HTR-8/SVneo (cell line): ENCODE results near the gene RANBP3.
"Not testable (repeated sequence)": the region's sequence is repeated elsewhere in the genome, so short reads cannot be mapped to it uniquely, and the experiment has no call there.

ENCODE experiments used
- DNase-seq: peaks from one replicate; pipeline ENCODE4 v3.0.0; 2011; ENCODE audit warnings: low spot score, mixed read lengths; ENCODE audit not compliant: insufficient read length
- FAIRE-seq: peaks from 2 replicates; lab custom pipeline; 2011; peaks lifted over from hg19 to GRCh38; lab: Jason Lieb, UNC

The RANBP3 gene

DNA sequence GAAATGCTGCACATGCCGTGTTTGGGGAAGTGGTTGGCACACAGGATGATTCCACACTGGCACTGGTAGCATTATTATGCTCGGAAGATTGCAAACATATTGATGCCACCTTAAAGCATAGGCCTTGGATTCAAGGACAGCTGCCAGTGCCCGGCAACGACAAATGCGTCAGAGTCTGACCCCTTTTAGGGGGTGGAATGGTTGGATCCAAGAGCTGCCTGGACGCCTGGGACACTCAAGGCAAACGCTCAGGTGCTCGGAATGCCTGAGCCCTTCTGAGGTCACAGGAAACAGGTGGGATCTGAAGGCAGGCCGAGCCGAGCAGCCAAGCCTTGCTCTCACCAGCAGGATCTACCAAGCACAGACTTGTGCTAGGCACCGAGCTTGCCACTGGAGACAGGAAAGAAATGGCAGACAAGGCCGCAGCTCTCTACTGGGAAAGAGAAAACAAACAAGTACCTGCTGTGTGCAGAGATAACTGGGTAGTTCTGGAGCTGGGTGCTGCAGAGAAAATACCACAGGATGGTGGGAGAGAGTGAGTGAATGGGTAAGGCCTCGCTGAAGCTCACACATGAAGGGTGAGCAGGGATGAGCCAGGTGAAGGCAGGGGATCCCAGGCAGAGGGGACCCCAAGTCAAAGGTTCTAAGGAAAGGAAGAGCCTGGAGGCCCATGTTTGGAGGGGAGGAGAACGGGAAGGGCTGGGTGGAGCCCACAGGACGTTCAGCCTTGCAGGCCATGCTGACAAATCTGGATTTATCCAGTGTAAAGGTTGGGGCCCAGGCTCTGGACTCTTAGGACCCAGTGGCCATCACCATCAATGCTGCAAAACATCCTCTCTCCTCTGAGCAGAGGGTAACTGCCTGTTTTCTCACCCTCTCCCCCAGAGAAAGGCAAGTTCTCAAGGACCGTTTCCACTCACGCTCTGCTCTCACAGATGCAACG lies 9.2 kb downstream of the RANBP3 start:
- no peak for FAIRE-seq

DNA sequence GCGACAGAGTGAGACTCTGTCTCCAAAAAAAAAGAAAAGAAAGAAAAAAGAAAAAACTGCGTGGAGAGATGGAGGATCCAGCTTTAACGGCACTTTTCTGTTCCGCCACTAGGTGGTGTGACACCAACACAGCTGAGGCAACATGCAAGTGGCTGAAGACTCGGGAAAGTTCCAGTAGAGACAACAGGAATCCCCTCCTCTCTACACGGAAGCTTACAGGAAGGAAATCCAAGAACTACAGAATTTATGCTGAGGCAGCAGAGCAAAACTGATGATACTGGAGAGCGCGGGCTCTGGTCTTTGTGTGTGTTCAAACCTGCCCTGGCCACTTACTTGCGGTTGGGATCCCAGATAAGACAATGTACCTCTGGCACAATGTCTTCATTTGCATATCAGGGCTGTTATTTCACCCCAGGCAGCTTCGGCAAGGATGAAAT lies 9.9 kb downstream of the RANBP3 start:
- peak; percentile 78 for DNase-seq
- FAIRE-seq: peak; percentile 31

More for the DNA sequence above, 9.2 kb downstream of the RANBP3 start:
- DNase-seq: no peak

DNA sequence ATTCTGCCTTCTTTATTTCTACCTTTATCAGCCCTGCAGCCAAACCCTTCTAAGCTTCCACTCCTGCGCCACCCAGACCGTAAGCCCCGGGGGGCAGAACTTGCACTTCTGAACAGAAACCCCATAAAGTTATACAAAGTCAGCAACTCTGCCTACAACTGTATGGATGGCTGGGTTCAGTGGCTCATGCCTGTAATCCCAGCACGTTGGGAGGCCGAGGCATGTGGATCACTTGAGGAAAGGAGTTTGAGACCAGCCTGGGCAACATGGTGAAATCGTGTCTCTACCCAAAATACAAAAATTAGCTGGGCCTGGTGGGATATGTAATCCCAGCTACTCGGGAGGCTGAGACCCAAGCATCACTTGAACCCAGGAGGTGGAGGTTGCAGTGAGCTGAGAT lies 10.4 kb downstream of the RANBP3 start:
- no peak for FAIRE-seq
- DNase-seq: no peak

DNA sequence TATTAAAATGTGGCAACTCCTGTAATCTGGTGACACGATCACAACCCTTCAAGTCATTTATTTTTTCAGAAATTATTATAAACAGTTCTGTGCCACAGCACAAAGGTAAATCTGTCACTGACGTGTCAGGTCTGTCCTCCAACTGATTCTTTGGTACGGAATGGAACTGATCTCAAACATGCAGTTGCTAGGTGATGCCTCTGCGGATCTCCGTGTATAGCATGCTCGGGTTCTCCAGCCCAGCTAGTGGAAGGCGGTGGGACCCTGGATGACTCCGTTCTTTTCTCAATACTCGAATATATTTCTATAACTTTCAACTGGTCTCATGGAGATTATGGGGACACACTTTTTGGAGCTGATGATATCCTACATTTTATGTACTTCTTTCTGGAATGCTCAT lies 11.0 kb downstream of the RANBP3 start:
- FAIRE-seq: no peak
- no peak for DNase-seq

DNA sequence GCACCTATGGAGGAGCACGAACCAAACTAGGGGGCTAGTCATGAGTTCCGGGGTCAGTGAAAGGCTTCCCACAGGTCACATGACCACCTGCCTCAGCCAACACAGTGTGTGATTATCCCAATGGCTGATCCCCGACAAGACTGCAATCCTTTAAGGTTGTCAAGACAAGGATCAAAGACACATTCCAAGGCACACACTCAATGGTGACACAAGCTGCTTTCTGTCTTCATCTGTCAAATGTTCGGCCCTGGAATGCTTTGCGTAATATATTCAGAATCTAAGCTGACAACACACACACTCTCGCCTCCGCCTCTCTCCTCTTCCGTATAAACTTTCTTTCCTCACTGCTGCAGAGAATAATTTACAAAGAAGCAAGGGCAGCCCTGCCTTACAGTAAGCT lies 11.7 kb downstream of the RANBP3 start:
- FAIRE-seq: no peak

DNA sequence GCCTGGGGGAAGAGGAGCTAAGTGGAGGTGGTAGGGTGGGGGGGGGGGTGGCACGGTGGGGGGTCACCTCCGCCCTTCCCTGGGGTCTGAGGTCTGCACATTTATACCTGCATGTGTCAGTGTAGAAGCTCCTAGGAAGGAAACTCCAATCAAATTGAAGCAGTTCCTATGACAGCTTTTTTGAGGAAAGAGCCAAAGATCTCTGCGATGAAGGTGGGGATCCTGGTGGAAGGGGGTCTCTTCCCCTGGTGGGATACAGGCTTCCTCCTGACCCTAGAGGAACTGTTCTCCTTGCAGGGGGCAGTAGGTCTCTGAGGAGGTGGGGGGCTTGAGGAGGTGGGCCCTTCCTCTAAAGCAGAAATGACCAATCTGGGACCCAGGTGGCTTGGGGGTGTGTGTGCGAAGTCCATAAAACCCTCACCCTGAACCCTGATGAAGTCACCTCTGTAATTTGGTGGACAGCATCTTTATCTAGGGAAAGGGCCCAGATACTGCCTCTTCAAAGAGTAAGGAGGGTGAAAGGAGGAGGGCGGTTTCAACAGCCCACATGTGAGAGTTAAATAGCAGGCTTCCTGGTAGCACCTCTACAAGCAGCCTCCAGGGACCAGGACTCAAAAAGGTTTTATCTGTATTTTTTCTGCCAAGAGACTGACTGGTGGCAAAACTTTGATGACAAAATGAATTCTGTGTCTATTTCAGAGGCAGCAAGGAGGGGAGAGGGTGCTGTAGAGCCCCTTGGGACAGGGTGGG lies 12.9 kb downstream of the RANBP3 start:
- no peak for DNase-seq
- no peak for FAIRE-seq

More for the DNA sequence above, 11.7 kb downstream of the RANBP3 start:
- no peak for DNase-seq

DNA sequence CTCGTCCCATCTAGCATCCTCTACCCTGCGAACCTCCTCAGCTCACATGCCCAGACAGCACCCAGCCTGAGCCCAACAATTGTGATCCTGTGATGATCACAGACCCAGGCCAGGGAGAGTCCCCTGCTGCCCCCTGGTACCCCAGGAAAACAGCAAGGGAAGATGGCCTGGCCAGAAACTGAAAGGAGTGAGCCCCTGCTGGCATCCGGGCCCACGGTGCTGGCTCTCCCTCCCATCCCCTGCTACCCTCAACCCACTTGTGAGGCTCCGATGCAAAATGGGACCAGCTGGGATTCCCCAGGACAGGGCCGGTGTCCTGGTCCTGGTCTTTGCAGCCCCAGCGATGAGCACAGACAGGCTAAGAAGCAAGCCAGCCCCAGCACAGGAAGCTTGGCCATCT lies 14.1 kb downstream of the RANBP3 start:
- FAIRE-seq: no peak
- DNase-seq: no peak

DNA sequence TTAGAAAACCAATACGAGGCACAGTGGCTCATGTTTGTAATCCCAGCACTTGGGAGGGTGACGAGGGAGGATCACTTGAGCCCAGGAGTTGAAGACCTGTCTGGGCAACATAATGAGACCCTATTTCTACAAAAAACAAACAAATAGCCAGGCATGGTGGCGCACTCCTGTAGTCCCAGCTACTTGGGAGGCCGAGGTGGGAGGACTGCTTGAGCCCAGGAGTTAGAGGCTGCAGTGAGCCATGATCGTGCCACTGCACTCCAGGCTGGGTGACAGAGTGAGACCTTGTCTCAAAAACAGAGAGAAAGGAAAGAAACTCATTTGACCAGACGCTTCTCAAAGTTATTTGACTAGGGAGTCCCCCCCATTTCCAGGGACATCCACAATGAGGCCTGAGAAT lies 14.7 kb downstream of the RANBP3 start:
- not testable (repeated sequence) for FAIRE-seq, DNase-seq

DNA sequence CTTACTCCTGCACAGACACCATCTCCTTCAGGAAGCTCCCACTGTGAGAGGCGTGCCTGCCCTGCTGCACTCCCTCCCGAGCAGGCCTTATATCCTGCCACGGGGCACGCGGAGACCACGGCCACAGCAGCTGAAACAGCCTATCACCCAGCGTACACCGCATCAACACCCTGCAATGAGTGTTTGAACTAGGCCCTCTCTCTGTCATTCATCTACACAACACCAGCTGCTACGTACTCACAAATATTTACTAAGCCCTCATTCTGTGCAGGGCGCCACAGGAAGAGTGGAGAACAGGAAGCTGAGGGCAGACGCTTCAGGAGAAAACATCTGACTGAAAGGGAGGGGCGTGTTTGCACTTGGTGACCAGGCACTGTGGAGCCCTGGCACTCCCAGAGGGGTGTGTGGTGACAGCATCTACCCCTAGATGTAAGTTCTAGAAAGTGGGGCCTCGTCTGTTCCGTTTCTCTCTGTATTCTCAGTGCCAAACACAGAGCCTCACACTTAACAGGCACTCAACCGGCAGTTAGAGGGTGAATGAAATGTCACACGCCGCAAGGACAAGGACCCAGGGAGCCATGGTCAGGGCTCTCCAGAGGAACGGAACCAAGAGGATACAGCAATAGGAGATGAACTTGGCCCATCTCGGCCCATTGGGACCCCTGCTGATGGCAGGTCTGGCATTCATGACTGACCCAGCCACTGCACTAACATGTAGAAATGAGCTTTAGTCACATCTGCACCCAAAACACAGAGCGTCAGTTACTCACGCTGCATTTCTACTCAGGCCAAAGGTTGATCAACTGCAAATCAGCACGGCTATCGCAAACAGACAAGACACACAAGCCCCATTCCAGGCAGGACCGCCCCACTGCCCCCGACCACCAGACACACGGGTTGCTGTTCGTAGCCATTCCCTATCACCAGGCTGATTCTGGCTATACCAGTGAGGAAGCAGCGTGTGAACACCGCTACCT lies 15.7 kb downstream of the RANBP3 start:
- DNase-seq (no peak), FAIRE-seq (no peak)

DNA sequence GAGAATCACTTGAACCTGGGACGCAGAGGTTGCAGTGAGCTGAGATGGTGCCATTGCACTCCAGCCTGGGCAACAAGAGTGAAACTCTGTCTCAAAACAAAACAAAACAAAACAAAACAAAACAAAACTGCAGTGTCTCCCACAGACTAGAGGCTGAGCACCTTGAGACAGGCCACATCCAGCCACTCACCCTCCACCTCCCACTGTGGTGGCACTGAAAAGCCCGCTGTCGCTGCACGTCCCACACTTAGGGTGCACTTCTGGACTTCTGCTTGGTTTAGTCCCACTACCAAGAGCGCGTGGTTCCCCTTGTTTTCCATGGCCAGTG lies 16.3 kb downstream of the RANBP3 start:
- DNase-seq, FAIRE-seq: not testable (repeated sequence)

DNA sequence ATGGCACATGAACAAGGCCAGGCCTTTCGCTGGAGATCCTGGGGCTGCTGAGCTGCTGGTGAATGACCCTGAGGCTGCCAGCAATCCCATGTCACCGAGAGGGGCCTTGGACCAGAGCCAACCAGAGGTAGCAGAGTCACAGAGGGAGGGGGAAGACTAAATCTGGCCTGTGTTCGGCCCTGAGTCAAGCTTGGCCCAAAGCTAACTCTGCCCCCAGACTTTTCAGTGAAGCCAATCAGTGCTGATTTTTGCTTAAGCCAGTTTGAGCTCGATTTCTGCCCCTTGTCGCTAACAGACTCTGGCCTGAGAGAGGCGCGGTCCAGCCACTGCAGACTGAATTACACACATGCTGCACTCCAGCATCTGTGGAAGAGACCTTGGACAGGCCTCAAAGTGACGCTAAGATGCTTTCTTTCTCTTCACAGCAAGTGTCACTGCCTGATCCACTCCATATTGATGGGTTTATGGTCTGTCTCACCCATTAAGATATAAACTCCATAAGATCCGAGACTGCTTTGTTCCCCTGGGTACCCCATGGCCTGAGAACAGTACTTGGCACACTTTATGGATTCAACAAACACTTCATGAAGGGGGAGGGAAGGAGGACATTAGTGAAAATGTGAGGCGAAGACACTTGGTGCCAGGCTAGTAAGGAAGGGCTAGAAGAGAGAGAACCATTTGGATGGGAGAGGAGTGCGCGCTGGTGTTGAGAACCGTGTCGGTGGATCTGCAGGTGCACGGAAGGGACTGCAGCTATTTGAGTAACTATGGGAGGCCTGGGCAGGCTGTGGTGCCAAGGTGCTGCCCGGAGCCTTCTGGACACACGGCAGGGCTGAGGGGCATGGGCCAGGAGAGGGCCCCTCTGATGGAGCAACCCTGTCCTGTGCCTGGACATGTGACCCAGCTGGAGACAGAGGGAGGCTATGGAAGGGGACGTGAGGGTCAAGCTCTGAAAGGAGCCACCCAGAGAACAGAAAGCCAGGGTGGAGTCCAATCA lies 17.6 kb downstream of the RANBP3 start:
- FAIRE-seq (no peak), DNase-seq (no peak)

DNA sequence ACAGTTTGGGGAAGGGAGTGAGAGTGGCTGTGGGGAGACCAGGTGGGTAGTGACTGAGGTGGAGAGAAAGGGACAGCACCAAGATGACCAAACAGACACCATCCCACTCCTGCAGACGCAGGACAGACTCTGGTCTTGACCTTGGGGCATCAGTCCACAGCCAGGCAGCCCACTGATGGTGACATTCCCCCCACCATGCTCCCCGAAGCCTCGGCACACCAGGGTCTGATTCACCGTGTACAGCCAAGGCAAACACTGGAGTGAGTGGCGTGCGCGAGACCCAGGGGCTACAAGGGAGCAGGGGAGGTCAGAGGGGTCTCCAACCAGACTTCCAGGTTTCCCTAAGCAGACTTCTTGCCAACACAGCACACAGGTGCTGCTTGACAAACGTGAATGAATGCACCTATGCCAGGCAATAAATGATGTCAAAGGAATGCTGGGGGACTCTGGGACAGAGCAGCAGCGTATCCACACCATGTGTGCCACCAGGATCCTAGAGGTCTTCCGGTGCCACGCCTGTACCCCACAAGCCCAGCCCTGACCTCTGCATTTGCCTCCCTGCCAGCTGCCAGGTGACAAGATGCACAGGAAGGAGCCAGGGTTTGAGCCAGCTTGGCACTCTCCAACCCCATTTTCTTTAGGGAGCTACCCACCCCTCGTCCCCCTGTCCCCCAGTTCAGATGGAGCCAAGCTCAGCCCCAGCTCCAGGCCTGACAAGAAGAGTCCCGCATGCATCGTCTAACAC lies 18.5 kb downstream of the RANBP3 start:
- FAIRE-seq (no peak), DNase-seq (no peak)

DNA sequence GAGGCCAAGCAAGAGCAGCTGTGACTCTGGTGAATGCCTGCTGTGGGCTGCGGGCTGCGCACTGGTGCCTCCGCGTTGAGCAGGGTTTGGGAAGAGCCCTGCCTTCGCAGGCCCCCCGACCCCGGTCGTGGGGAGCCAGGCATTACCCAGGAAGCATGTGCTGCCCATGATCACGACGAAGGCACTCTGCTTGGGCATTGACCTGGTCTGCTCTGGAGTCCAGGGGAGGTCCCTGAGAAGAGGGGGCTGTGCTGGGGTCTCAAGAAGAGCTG lies 19.2 kb downstream of the RANBP3 start:
- DNase-seq (no peak), FAIRE-seq (no peak)

DNA sequence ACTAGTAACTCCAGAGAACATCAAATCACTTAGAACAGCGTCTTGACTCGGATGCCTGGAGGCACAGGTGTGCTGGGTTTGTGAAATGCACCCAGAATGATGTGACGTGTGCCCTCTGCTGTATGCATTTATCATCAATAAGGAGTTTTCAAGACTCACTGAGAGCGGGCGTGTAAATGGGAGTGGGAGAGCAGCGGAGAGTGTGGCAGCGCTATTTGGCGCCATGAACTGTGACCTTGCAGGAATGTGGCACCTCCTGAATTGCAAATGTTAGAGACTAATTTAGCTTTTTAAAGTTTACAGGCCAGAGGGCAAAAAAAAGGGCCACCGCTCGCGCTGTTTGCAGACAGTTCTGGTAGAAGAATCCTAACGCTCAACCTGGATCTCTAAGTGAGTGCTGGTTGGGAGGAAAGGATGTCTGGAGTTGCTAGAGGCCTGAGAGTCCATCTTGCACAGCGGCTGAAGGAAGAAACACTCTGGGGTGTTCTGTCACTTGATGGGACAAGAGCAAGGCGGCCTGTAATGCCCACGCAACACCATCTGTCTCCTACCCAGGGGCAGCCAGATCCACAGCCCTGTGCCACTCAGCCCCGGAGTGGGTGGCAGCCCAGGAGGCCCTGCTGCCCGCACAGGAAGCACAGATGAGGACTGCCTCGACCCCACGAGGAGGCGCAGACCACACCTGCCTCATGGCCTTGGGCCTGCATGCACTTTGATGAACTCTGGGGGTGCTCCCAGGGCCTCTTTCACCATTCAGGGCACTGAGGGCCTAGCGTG lies 19.7 kb downstream of the RANBP3 start:
- DNase-seq (no peak), FAIRE-seq (no peak)

DNA sequence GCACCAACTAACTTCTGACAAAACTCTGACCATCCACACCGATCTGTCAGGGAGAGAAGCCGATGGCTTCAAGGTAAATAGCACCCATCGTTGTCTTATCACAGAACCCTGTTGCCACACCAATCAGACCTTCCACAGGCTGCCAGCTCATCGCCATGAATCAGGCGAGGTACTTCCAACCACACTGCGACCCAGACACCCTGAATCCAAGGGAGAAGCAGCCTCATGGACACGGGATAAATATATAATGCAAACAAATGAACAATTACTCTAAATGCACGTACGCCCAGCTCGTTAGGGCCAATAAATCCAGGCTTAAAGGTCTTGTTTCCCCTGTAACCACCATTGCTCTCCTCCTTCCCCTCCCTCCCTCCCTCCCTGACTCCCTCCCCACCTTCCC lies 20.8 kb downstream of the RANBP3 start:
- no peak for DNase-seq

DNA sequence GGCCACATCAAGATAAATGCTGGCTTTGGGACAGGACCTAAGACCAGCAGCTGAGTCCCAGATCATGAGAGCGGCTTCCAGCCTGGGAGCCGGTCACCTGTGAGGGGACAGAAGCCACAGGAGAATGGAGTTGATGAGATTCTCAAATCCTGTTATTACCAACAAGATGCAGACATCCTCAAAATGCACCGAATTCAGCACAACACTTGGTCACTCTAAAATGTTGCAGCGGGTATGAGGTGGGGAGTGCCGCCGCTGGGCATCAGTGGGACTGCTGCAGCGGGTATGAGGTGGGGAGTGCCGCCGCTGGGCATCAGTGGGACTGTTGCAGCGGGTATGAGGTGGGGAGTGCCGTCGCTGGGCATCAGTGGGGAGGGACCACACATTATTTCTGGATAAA lies 21.2 kb downstream of the RANBP3 start:
- FAIRE-seq (no peak), DNase-seq (no peak)

More for the DNA sequence above, 20.8 kb downstream of the RANBP3 start:
- FAIRE-seq: no peak

DNA sequence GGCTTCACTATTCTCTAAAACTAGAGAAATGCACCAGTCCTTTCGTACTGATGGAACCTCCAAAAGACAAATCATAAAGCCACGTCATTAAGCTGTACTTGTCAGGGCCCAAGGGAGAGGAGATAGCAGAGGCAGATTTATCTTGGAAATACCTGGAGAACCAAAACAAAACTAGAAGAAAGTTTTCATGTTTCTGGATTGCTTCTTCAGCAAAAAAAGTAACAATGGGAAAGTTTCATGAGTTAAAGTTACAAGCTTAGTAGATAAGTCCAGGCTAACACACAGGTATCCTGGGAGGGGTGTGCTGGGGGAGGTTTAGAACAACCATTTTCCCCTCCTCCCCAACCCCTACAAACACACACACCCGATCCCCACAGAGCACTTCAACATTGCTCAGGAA lies 21.6 kb downstream of the RANBP3 start:
- DNase-seq (no peak), FAIRE-seq (no peak)

DNA sequence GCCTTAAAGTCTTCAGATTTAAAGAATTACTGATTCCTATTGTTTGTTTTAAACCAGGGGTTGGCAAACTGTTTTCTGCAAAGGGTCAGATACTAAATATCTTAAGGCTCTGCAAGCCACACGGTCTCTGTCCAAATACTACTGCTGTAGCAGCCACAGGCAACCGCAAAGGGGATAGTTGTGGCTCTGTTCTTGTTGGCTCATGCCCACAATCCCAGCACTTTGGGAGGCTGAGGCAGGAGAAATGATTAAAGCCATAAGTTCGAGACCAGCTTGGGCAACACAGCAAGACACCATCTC lies 22.4 kb downstream of the RANBP3 start:
- no peak for DNase-seq
- FAIRE-seq: no peak
